ENCODE measurements around the gene ADCY2.

DNA sequence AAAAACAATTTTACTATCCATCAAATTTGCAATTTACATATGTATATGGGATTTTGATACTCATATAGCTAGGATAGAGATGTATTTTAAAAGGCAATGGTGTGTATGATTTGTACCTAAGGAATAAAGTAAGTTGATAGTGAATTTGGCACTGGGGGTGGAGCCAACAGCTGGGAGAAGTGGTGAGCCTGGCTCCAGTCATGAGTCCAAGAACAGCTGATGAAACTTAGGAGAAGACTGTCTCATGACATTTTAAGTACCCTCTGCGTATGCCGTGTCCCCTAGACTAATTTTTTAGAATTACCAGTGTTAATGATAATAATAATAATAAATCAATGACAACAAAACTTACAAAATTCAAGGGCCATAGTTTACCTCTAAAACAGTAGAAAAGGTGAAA, 181.4 kb downstream of the ADCY2 start:
- no peak for TF ChIP-seq POLR2A (IDR thresholded peaks at IDR 0.05; ENCODE audit: low read length)
- no peak for TF ChIP-seq GATA1 (IDR thresholded peaks at IDR 0.05; ENCODE audit: low read depth, low read length)
